ENCODE measurements around the gene RAB11A. TPM values are rescaled to one million over a fixed set of nuclear protein-coding genes. Genes with fewer than 3 reads are reported as not detected.
A peak's percentile ranks its signal among the peaks of the same experiment; 100 is the strongest.
"Not testable (repeated sequence)": the region's sequence is repeated elsewhere in the genome, so short reads cannot be mapped to it uniquely, and the experiment has no call there.

RAB11A gene
- total RNA-seq, 1 donor from 2014 or later, result 167 TPM

GRCh38 chr15:65867244-65867643, 2.0 kb upstream of the RAB11A start:
- peak; percentile 53 for DNase-seq (ENCODE audit: low read depth)
- TF ChIP-seq, protein P1, sequence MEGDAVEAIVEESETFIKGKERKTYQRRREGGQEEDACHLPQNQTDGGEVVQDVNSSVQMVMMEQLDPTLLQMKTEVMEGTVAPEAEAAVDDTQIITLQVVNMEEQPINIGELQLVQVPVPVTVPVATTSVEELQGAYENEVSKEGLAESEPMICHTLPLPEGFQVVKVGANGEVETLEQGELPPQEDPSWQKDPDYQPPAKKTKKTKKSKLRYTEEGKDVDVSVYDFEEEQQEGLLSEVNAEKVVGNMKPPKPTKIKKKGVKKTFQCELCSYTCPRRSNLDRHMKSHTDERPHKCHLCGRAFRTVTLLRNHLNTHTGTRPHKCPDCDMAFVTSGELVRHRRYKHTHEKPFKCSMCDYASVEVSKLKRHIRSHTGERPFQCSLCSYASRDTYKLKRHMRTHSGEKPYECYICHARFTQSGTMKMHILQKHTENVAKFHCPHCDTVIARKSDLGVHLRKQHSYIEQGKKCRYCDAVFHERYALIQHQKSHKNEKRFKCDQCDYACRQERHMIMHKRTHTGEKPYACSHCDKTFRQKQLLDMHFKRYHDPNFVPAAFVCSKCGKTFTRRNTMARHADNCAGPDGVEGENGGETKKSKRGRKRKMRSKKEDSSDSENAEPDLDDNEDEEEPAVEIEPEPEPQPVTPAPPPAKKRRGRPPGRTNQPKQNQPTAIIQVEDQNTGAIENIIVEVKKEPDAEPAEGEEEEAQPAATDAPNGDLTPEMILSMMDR (IDR thresholded peaks at IDR 0.05; ENCODE audit: insufficient read depth, low read length, severe bottlenecking), result no peak
- no peak overlapping the region for H3K4me3 ChIP-seq (ENCODE audit: low read depth, low read length)
- no peaks in the 10 kb centered on the region for H3K36me3 ChIP-seq (ENCODE audit: control insufficient read depth, insufficient read depth, low read length)
- H3K27me3 ChIP-seq (ENCODE audit: control insufficient read depth, insufficient read depth, low read length), result no peaks in the 10 kb centered on the region
- no peak for FAIRE-seq

DNA sequence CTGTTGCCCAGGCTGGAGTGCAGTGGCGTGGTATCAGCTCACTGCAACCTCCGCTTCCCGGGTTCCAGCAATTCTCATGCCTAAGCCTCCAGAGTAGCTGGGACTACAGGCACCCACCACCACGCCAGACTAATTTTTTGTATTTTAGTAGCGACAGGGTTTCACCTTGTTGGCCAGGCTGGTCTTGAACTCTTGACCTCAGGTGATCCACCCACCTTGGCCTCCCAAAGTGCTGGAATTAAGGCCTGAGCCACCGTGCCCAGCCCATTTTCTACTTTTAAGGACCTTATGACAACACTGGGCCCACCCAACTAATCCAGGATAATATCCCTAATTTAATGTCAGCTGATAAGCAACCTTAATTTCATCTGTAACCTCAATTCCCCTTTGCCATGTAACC, 1.4 kb upstream of the RAB11A start:
- not testable (repeated sequence) for FAIRE-seq; H3K27me3 ChIP-seq (ENCODE audit: control insufficient read depth, insufficient read depth, low read length); H3K4me3 ChIP-seq (ENCODE audit: low read depth, low read length); DNase-seq (ENCODE audit: low read depth); H3K36me3 ChIP-seq (ENCODE audit: control insufficient read depth, insufficient read depth, low read length)

DNA sequence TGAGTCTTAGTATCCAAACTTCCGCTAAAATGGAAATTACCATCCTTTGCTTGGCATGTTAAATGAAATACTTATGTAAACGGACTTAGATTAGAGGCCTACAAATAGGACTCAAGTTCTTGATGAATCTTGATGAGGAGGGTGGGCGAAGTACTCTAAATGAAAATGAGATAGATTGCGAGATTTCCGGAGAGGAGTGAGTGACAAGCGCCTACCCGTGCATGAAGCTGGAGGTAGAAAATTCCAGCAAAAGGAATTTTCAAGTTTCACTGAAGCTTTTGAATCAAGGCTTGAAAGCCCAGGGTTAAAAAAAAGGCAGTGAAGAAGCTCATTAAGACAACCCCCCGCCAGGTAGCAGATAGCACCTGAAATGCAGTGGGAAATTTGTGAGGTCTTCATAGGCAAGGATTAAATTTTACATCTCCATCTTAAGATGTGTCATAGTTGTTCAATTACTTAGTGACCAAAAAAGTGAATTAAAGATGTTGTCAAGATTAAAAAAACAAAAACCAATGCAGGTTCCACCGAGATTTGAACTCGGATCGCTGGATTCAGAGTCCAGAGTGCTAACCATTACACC, 655 bp upstream of the RAB11A start:
- TF ChIP-seq, protein P1 (IDR thresholded peaks at IDR 0.05; ENCODE audit: insufficient read depth, low read length, severe bottlenecking), result no peak
- no peak for FAIRE-seq
- no peaks in the 10 kb centered on the region for H3K27me3 ChIP-seq (ENCODE audit: control insufficient read depth, insufficient read depth, low read length)
- DNase-seq (ENCODE audit: low read depth), result no peak
- peak overlapping the region; percentile 84 for H3K4me3 ChIP-seq (ENCODE audit: low read depth, low read length)
- no peaks in the 10 kb centered on the region for H3K36me3 ChIP-seq (ENCODE audit: control insufficient read depth, insufficient read depth, low read length)

DNA sequence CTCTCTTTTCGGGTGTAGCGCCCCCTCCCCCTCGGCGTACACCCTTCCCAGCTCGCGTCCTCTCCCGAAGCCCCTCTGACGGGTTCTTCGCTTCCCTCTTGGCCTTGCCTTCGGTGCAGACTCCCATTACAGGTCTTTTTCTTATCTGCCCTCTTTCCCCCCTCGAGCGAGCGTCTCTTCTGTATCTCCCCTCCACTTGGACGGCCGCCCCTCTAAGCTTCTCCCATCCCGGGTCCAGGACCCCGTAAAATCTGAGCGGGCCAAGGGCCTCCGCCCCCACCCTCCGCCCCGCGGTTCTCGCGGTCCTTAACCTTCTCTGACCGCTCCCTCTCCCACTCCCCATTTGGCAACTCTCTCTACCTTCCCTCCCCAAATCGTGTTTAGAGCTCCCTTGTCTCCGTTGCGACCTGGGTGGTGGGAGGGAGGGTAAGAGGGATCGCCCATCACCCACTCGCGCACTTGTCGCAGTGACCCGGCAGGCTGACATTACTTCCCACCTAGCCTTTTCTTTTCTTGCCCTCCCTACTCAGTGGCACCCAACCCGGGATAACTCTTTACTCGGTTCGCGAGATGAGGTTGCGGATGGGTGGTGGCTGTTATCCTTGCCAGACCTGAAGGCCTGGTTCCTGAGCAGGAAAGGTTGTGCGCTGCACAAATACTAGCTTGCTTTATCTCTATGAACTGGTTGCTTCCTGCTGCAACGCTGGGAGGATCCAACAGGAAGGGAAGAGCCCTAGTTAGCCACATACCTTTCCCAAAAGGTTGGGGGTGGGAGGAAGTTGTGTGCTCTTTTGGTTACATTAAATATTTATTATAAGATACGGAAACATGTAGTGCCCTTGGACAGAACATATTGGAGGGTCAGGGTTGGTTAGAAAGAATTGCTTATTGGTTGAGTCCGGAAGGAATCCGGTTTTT, 922 bp downstream of the RAB11A start:
- Histone ChIP-seq H3K27me3 (ENCODE audit: control insufficient read depth, insufficient read depth, low read length) (no peaks in the 10 kb centered on the region), H3K36me3 (ENCODE audit: control insufficient read depth, insufficient read depth, low read length) (peaks cover 2% of the 10 kb centered on the region), H3K4me3 (ENCODE audit: low read depth, low read length) (peak overlapping the region; percentile 84)
- TF ChIP-seq, protein P1 (IDR thresholded peaks at IDR 0.05; ENCODE audit: insufficient read depth, low read length, severe bottlenecking), result no peak
- FAIRE-seq (no peak), DNase-seq (ENCODE audit: low read depth) (peak; percentile 63)

DNA sequence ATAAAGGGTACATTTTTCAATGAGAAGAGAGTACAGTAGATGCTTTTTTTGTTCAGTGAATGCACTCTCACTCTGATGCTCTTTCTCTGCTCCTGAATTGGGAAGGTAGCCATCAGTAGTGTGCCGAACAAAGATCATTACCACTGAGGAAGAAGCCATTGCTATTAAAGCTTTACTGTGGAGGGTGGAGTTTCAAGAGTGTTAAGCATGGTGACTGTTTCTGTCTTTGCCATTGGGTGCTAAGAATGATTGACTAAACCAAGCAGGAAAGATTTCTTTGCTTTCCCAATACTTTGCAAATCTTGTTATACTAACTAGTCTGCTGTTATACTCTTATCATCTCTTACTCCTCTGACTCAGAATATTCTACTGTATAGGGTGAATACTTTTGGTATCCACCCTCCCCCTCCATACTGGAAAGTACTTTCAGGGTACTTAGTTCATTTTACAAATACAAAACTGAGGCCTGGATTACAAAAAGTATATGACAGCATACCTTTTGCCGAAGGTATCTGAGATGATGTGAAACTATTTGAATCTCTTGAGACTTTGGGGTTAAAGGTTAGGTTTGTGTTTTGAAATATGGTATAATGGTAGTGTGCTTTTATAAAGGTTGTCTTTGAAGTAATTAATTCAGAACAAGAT, 1.7 kb downstream of the RAB11A start:
- Histone ChIP-seq H3K27me3 (ENCODE audit: control insufficient read depth, insufficient read depth, low read length) (no peaks in the 10 kb centered on the region), H3K36me3 (ENCODE audit: control insufficient read depth, insufficient read depth, low read length) (peaks cover 3% of the 10 kb centered on the region), H3K4me3 (ENCODE audit: low read depth, low read length) (peak overlapping the region; percentile 84)
- TF ChIP-seq, protein P1 (IDR thresholded peaks at IDR 0.05; ENCODE audit: insufficient read depth, low read length, severe bottlenecking), result no peak
- FAIRE-seq, result no peak
- DNase-seq (ENCODE audit: low read depth), result peak; percentile 90

GRCh38 chr15:65871886-65872285, 2.6 kb downstream of the RAB11A start:
- H3K27me3 ChIP-seq (ENCODE audit: control insufficient read depth, insufficient read depth, low read length); H3K4me3 ChIP-seq (ENCODE audit: low read depth, low read length); FAIRE-seq; H3K36me3 ChIP-seq (ENCODE audit: control insufficient read depth, insufficient read depth, low read length); DNase-seq (ENCODE audit: low read depth): not testable (repeated sequence)

DNA sequence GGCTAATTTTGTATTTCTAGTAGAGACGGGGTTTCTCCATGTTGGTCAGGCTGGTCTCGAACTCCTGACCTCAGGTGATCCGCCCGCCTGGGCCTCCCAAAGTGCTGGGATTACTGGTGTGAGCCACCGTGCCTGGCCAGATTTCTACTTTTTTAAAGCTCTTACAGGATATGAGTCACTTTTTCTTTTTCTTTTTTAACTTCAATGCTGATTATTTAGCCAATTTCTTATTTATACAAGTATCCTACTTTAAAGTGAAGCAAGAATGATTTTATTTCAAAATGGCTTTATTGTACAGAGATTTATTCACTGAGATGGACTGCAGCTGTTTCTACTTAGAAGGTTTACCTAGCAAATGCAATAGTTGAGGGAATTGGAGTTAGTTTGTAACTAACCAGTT, 3.3 kb downstream of the RAB11A start:
- H3K4me3 ChIP-seq (ENCODE audit: low read depth, low read length); FAIRE-seq; DNase-seq (ENCODE audit: low read depth); H3K27me3 ChIP-seq (ENCODE audit: control insufficient read depth, insufficient read depth, low read length); H3K36me3 ChIP-seq (ENCODE audit: control insufficient read depth, insufficient read depth, low read length): not testable (repeated sequence)
